GM18519 (cell line): Measurements from ENCODE around the gene ST6GALNAC3.

ENCODE experiments used
- ATAC-seq: cut with Tn5 transposase; IDR thresholded peaks from one replicate; pipeline ENCODE4 v1.9.1; 2021; ENCODE audit warnings: mild to moderate bottlenecking, moderate library complexity; ENCODE audit not compliant: unreplicated experiment, low FRiP score

The ST6GALNAC3 gene

DNA sequence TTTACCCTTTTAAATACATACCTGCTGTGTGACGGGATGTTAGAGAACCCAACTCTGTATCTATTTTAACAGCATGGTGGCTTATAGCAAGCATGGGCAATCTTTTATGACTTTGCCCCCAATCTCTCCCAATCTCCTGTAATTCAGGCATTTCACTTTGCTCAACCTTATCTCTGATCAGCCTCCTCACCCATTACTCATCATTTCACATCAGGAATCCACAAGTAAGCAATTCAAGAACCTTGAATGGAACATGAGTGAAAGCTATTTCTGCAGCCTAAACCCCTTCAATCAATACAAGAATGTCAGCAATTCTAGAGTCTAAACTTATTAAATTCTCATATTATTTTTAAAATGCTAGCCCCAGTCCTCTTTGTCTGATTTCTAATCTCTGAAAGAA lies 199.8 kb downstream of the ST6GALNAC3 start:
- ATAC-seq, result no peak

GRCh38 chr1:76274718-76275117 lies 200.2 kb downstream of the ST6GALNAC3 start:
- ATAC-seq, result no peak

GRCh38 chr1:76278711-76279100 lies 204.2 kb downstream of the ST6GALNAC3 start:
- ATAC-seq, result no peak

GRCh38 chr1:76279101-76279748 lies 204.7 kb downstream of the ST6GALNAC3 start:
- ATAC-seq, result no peak

DNA sequence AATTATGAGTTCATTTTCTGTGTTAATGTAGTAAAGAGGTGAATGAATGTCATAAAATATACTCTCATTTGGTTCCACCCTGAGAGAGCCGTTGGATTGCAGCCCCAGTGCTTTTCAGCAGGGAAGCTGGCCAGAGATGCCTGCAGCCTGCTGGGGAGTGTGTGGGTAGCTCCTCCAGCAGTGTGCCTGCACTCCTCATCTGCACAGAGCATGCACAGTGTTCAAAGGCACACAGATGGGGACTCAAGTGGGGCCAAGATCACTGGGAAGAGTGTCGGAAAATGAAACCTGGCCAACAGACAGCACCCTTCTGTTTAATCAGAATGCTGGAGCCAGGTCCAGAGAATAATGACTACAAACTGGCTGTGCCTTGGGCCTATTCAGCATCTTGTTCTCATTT lies 206.8 kb downstream of the ST6GALNAC3 start:
- no peak for ATAC-seq

GRCh38 chr1:76284842-76285241 lies 210.3 kb downstream of the ST6GALNAC3 start:
- no peak for ATAC-seq

GRCh38 chr1:76285578-76286135 lies 211.1 kb downstream of the ST6GALNAC3 start:
- ATAC-seq, result no peak

- ATAC-seq, result no peak
Observed at GRCh38 chr1:76287917-76288316, 213.4 kb downstream of the ST6GALNAC3 start.

GRCh38 chr1:76288758-76289483 lies 214.4 kb downstream of the ST6GALNAC3 start:
- no peak for ATAC-seq

DNA sequence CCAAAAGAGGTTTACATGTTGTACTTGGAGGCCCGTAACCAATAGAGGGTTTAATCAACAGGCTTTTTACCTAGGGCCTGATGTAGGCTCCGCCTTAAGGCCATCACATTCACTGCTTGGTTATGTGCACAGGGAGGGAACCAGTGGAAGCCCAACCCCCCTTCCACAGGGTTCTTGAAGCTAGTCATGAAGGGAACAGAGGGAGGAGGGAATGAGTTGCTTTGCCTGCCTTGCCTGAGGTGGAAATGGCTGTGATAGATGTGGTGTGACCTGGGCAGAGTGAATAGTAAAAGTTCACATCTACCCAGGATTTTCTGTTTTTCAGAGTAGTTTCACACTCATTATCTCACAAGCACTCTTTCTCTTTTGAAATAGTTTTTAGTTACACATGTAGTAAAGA lies 215.1 kb downstream of the ST6GALNAC3 start:
- no peak for ATAC-seq

GRCh38 chr1:76290271-76290670 lies 215.7 kb downstream of the ST6GALNAC3 start:
- no peak for ATAC-seq

- ATAC-seq, result no peak
Observed at GRCh38 chr1:76291191-76291590, 216.6 kb downstream of the ST6GALNAC3 start.

- no peak for ATAC-seq
Observed at GRCh38 chr1:76291737-76292136, 217.2 kb downstream of the ST6GALNAC3 start.

DNA sequence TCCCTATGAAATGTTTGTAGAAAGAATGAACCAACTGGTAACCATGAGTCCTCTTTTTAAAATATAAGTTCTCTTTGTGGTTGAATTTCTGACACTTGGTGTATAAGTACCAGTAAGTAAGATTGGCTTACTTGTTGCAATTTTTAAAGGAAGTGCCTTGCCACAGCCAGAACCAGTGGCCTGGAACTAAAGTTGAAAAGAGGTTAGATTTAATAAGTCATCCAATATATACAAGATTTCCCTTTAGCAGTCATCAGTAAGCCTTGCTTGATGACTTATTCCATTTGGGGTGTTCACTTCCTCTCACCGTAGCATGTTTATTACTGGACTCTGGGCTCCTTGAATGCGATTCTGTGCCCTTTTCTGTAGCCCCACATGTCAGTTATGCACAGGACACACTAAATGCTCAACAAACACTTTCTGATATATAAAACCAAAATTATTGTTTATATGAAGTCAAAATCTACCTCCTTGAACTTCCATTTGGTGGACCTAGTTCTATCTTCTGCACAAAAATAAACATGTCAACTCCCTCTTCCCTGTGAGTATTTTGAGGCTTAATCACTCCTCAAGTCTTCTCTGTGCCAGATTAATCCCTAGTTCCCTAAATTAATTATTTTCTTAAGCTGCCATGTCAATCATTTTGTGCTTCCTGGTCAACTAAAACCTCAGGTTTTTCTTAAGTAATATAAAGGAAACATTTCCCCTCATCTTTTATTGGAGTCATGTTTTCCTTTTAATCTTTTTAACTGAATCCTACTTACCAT lies 218.1 kb downstream of the ST6GALNAC3 start:
- no peak for ATAC-seq

DNA sequence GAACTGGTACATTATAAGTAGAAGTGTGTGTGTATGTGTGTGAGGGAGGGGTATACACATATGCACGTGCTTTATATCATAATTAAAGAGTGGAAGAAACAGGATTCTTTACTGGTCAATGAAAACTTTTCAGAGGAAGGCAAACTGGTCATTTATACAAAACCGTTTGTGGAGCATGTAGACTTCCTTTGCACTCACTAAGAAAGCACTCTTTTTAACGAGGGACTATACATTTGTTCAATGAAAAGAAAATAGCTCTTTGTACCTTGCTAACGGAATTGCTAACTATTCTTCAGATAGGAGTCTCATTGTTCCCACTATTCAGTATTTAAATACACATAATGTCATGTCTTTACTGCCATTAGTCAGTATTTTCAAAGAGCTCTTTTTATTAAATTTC lies 219.3 kb downstream of the ST6GALNAC3 start:
- no peak for ATAC-seq

DNA sequence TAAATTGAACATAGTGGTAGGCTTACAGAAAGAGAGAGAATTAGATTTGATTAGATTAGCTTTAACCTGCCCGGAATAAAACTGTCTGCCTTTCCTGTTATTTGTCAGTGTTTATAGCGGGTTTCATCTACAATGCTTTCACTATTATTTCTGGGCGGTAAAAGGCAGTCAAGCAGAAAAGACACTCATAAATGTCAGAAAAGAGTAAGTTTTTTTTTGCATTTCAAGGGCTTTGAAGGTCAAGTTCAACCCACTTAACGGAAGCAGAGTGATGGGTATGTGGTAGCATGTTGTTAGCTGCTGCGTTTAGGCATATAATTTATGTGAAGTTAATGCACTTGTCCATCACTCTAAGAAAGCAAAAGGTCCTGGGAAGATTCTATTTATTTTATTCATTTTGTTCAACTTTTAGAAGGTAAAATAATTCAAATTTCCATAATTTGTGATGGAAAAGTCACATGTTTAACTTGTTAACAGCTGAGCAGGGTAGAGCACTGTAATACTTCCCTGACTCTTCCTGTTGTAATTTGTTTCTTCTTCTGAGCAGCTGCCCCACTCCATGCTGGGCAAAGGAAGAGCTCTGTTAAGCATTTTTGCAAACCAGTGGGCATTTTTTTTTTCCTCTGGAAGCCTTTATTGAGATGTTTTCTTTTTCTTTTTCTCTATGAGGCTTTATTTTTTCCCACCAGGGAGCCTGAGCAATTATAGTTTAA lies 220.1 kb downstream of the ST6GALNAC3 start:
- ATAC-seq, result peak; percentile 92

DNA sequence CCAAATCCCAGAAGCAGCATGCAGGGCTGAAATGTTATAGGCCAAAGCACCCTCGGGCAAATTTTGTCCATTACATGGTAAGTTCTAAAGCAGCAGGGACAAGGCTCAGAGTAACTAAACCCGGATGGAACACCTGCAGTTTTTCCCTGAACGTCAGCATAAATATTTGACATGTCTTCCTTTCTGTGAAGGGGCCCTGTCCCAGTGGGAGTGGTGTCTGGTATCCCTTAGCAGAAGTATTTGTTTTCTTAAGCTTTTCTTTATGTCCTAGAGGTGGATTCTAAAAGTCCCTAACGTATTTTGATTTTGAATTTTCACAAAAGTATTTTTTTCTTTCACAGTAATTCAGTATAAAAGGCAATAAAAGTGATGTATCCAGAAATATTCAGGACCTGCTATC lies 223.9 kb downstream of the ST6GALNAC3 start:
- no peak for ATAC-seq

GRCh38 chr1:76299036-76299435 lies 224.5 kb downstream of the ST6GALNAC3 start:
- no peak for ATAC-seq

DNA sequence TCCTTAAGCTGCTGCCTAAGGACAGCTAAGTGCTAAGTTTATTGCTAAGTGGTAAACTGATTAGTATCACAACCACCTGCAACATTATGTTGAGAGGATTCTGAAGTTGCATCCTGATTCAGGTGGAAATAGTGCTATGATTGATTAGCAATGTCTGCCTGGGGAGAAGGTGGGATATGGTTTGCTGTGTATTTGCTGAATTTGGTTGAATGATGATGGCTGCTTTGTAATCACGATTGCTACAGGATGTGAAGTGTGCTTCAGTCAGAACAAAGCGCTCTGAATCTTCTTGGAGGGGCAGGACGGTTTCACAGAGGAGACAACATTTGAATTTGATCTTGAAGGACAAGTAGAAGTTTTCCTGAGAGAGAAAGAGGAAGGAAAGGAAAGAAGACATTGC lies 226.0 kb downstream of the ST6GALNAC3 start:
- no peak for ATAC-seq

- ATAC-seq, result no peak
Observed at GRCh38 chr1:76302711-76303339, 228.3 kb downstream of the ST6GALNAC3 start.
